Lower leg skin (tissue), 4 donors: Measurements from ENCODE around the gene GRID2. TPM values are rescaled to one million over a fixed set of nuclear protein-coding genes. Genes with fewer than 3 reads are reported as not detected.
"Not testable (repeated sequence)": the region's sequence is repeated elsewhere in the genome, so short reads cannot be mapped to it uniquely, and the experiment has no call there.

Source experiments
- DNase-seq, 2 donors: peaks; one replicate each; pipeline ENCODE4 v3.0.0-alpha.2; 2019; ENCODE audit warnings: low spot score in 2 of 2
- H3K4me3 ChIP-seq: fragments of 200-600 bp; sonication (generic); 2 replicates; pipeline ENCODE4 v1.5.1; 2017; ENCODE audit warnings: mild to moderate bottlenecking, low read depth; ENCODE audit not compliant: poor library complexity, severe bottlenecking
- CTCF ChIP-seq, 3 donors: fragments of 450-650 bp; IDR thresholded peaks; one replicate each; pipeline ENCODE4 v1.5.1; 2016; ENCODE audit warnings: antibody characterized with exemption in 3 of 3, mild to moderate bottlenecking in 3 of 3, moderate library complexity in 2 of 3
- POLR2A ChIP-seq, 2 donors: fragments of 450-650 bp; IDR thresholded peaks; one replicate each; pipeline ENCODE4 v1.6.1; 2016 to 2017; ENCODE audit warnings: antibody characterized with exemption in 2 of 2, mild to moderate bottlenecking in 1 of 2, moderate library complexity in 1 of 2
- WGBS, 2 donors: methylation state at CpG; one replicate each; pipeline ENCODE4 v1.1.5; 2018; 5-methylcytosine and 5-hydroxymethylcytosine counted together
- intact Hi-C: fragments of 100-400 bp; cut with DNase I; formaldehyde crosslinking; loops from one replicate; pipeline ENCODE4 v1.15.0; 2023; ENCODE audit warnings: low total_unique reads
- total RNA-seq, 4 donors: library from RNA; depleted of rRNA; stranded (reverse); fragments of >200 nt; gene quantifications; one replicate each; pipeline ENCODE4 v1.1.0, GENCODE V29; 2016

Gene GRID2
- total RNA-seq, 4 donors from 2014 or later: not detected

- no peak overlapping the region for H3K4me3 ChIP-seq
- DNase-seq: no peak
- WGBS, 2 donors: 91 to 92% methylated on average over 4 of the region's 4 CpGs
- intact Hi-C loops: no loop called here
- no peak for TF ChIP-seq CTCF (IDR thresholded peaks at IDR 0.05)
- TF ChIP-seq POLR2A (IDR thresholded peaks at IDR 0.05): no peak
Measured at GRCh38 chr4:93346840-93347239, 1043.1 kb downstream of the GRID2 start.

GRCh38 chr4:93348896-93349295 is 1045.1 kb downstream of the GRID2 start:
- no peak for DNase-seq
- no peak overlapping the region for H3K4me3 ChIP-seq
- intact Hi-C loops: no loop called here
- 96% methylated on average over 3 of the region's 3 CpGs for WGBS, 2 donors
- TF ChIP-seq CTCF (IDR thresholded peaks at IDR 0.05) (no peak), POLR2A (IDR thresholded peaks at IDR 0.05) (no peak)

- TF ChIP-seq CTCF (IDR thresholded peaks at IDR 0.05) (no peak), POLR2A (IDR thresholded peaks at IDR 0.05) (no peak)
- WGBS, 2 donors: 67 to 76% methylated on average over 1 of the region's 1 CpG
- DNase-seq: no peak
- no peak overlapping the region for H3K4me3 ChIP-seq
- intact Hi-C loops: no loop called here
Measured at GRCh38 chr4:93351846-93352245, 1048.1 kb downstream of the GRID2 start.

- DNase-seq: no peak
- TF ChIP-seq CTCF (IDR thresholded peaks at IDR 0.05) (no peak), POLR2A (IDR thresholded peaks at IDR 0.05) (no peak)
- no peak overlapping the region for H3K4me3 ChIP-seq
- intact Hi-C loops: no loop called here
- 60 to 64% methylated on average over 4 of the region's 4 CpGs for WGBS, 2 donors
Measured at GRCh38 chr4:93355411-93355810, 1051.6 kb downstream of the GRID2 start.

GRCh38 chr4:93359586-93359985 is 1055.8 kb downstream of the GRID2 start:
- TF ChIP-seq POLR2A (IDR thresholded peaks at IDR 0.05) (no peak), CTCF (IDR thresholded peaks at IDR 0.05) (no peak)
- 91 to 94% methylated on average over 3 of the region's 3 CpGs for WGBS, 2 donors
- intact Hi-C loops: no loop called here

GRCh38 chr4:93366169-93366755 is 1062.5 kb downstream of the GRID2 start:
- DNase-seq, H3K4me3 ChIP-seq, intact Hi-C loops: not testable (repeated sequence)
- 92 to 93% methylated on average over 9 of the region's 9 CpGs for WGBS, 2 donors

More at GRCh38 chr4:93359586-93359985, 1055.8 kb downstream of the GRID2 start:
- DNase-seq: no peak
- H3K4me3 ChIP-seq: no peak overlapping the region
